Ascending aorta (tissue), 2 donors: ENCODE data around the gene SLC25A34. TPM values are rescaled to one million over a fixed set of nuclear protein-coding genes. Genes with fewer than 3 reads are reported as not detected.

ENCODE experiments used
- DNase-seq, 2 donors: peaks; one replicate each; pipeline ENCODE4 v3.0.0-alpha.2; 2019; ENCODE audit warnings: low spot score in 2 of 2
- H3K27ac ChIP-seq, 2 donors: fragments of 200-600 bp; sonication (generic); one replicate each; pipeline ENCODE4 v1.5.1; 2016 to 2017; ENCODE audit warnings: mild to moderate bottlenecking in 1 of 2
- H3K27me3 ChIP-seq: fragments of 200-600 bp; sonication (generic); one replicate; pipeline ENCODE4 v1.5.1; 2017
- H3K36me3 ChIP-seq, 2 donors: fragments of 200-600 bp; sonication (generic); one replicate each; pipeline ENCODE4 v1.5.1; 2016
- H3K4me1 ChIP-seq, 2 donors: fragments of 200-600 bp; sonication (generic); one replicate each; pipeline ENCODE4 v1.5.1; 2016 to 2017; ENCODE audit warnings: mild to moderate bottlenecking in 1 of 2
- H3K4me3 ChIP-seq, 2 donors: fragments of 200-600 bp; sonication (generic); one replicate each; pipeline ENCODE4 v1.5.1; 2016 to 2017; ENCODE audit warnings: mild to moderate bottlenecking in 1 of 2
- H3K9me3 ChIP-seq, 2 donors: fragments of 200-600 bp; sonication (generic); one replicate each; pipeline ENCODE4 v1.5.1; 2016
- intact Hi-C: fragments of 100-400 bp; cut with DNase I; formaldehyde crosslinking; loops from one replicate; pipeline ENCODE4 v1.15.1; 2023
- total RNA-seq: library from RNA; depleted of rRNA; stranded (reverse); fragments of >200 nt; gene quantifications from one replicate; pipeline ENCODE4 v1.1.0, GENCODE V29; 2016
- TF ChIP-seq, protein P1 (sequence below), 3 experiments: fragments of 200-600 bp in 2 of 3; fragments of 450-650 bp in 1 of 3; sonication (generic) in 2 of 3; IDR thresholded peaks; one replicate each; pipeline ENCODE4 v1.5.1; 2016 to 2019; ENCODE audit warnings: antibody characterized with exemption in 3 of 3, mild to moderate bottlenecking in 1 of 3, moderate library complexity in 1 of 3

The SLC25A34 gene
- total RNA-seq, 1 donor from 2014 or later, result 5.7 TPM

GRCh38 chr1:15722836-15723532, 13.1 kb upstream of the SLC25A34 start:
- peaks cover 94 to 95% of the 10 kb centered on the region in 2 donors for H3K36me3 ChIP-seq
- DNase-seq, result no peak
- H3K4me1 ChIP-seq, result no peaks in the 10 kb centered on the region
- TF ChIP-seq, protein P1, sequence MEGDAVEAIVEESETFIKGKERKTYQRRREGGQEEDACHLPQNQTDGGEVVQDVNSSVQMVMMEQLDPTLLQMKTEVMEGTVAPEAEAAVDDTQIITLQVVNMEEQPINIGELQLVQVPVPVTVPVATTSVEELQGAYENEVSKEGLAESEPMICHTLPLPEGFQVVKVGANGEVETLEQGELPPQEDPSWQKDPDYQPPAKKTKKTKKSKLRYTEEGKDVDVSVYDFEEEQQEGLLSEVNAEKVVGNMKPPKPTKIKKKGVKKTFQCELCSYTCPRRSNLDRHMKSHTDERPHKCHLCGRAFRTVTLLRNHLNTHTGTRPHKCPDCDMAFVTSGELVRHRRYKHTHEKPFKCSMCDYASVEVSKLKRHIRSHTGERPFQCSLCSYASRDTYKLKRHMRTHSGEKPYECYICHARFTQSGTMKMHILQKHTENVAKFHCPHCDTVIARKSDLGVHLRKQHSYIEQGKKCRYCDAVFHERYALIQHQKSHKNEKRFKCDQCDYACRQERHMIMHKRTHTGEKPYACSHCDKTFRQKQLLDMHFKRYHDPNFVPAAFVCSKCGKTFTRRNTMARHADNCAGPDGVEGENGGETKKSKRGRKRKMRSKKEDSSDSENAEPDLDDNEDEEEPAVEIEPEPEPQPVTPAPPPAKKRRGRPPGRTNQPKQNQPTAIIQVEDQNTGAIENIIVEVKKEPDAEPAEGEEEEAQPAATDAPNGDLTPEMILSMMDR (IDR thresholded peaks at IDR 0.05), result no peak
- no peaks in the 10 kb centered on the region for H3K9me3 ChIP-seq
- no peaks in the 10 kb centered on the region for H3K27me3 ChIP-seq
- H3K27ac ChIP-seq, result no peak overlapping the region
- no peak overlapping the region for H3K4me3 ChIP-seq
- intact Hi-C loops, result no loop called here

- peaks cover 94 to 95% of the 10 kb centered on the region in 2 donors for H3K36me3 ChIP-seq
- no peaks in the 10 kb centered on the region for H3K4me1 ChIP-seq
- no peak for DNase-seq
- H3K27ac ChIP-seq, result no peak overlapping the region
- no peaks in the 10 kb centered on the region for H3K27me3 ChIP-seq
- TF ChIP-seq, protein P1 (IDR thresholded peaks at IDR 0.05), result no peak
- H3K4me3 ChIP-seq, result no peak overlapping the region
- H3K9me3 ChIP-seq, result no peaks in the 10 kb centered on the region
- intact Hi-C loops, result no loop called here
These were observed 12.3 kb upstream of the SLC25A34 start for GRCh38 chr1:15723631-15724246.

DNA sequence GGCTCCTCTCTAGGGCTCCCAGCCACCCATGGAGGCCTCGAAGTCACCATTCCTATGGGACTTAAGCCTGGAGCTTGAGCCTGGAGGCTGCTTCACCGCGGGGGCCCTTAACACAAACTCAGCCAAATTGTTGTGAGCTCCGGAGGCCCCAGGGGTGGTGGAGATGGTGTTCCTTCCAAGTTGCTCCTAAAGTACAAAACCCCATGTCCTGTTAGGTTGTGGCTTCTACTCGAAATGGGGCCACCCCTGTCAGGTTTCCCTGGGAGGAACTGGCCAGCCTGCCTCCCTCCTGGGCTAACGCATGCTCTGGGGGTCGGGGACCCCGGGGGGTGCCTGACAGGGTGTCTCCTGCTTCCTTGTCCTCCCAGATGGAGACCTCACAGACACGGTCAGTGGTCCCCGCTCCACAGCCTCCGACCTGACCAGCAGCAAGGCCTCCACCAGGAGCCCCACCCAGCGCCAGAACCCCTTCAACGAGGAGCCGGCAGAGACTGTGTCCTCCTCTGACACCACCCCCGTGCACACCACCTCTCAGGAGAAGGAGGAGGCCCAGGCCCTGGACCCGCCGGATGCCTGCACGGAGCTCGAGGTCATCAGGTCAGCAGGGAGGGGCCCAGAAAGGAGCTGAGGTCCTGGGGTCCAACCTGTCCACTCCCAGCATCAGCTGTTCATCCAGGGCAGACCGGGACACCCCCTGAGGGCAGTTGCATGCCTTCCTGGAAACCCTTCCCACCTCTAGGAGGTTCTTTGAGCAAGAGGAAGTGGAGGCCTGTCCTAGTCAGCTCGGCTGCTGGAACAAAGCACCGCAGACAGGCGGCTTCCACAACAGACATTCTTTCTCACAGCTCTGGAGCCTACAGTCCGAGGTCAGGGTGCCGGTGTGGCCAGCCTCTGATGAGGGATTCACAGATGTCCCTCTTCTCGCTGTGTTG, 10.8 kb upstream of the SLC25A34 start:
- Histone ChIP-seq H3K4me1 (no peaks in the 10 kb centered on the region), H3K27me3 (no peaks in the 10 kb centered on the region), H3K4me3 (no peak overlapping the region), H3K9me3 (no peaks in the 10 kb centered on the region), H3K36me3 (peaks cover 94% of the 10 kb centered on the region in 2 donors), H3K27ac (no peak overlapping the region)
- intact Hi-C loops, result no loop called here
- TF ChIP-seq, protein P1 (IDR thresholded peaks at IDR 0.05), result no peak
- DNase-seq, result no peak

- no peak for DNase-seq
- no peaks in the 10 kb centered on the region for H3K27me3 ChIP-seq
- TF ChIP-seq, protein P1 (IDR thresholded peaks at IDR 0.05), result no peak
- H3K4me1 ChIP-seq, result no peaks in the 10 kb centered on the region
- H3K9me3 ChIP-seq, result no peaks in the 10 kb centered on the region
- H3K27ac ChIP-seq, result no peak overlapping the region
- H3K4me3 ChIP-seq, result no peak overlapping the region
- peaks cover 94 to 96% of the 10 kb centered on the region in 2 donors for H3K36me3 ChIP-seq
- intact Hi-C loops, result no loop called here
These were observed 9.6 kb upstream of the SLC25A34 start for GRCh38 chr1:15726508-15726907.

- no peaks in the 10 kb centered on the region for H3K4me1 ChIP-seq
- H3K4me3 ChIP-seq, result no peak overlapping the region
- no peaks in the 10 kb centered on the region for H3K27me3 ChIP-seq
- TF ChIP-seq, protein P1 (IDR thresholded peaks at IDR 0.05), result no peak
- intact Hi-C loops, result no loop called here
- DNase-seq, result no peak
- peaks cover 94 to 96% of the 10 kb centered on the region in 2 donors for H3K36me3 ChIP-seq
- no peaks in the 10 kb centered on the region for H3K9me3 ChIP-seq
- H3K27ac ChIP-seq, result no peak overlapping the region
These were observed 9.0 kb upstream of the SLC25A34 start for GRCh38 chr1:15727021-15727420.
